SK-N-SH treated with all-trans-retinoic acid at 6 μM for 48 hours (cell line): ENCODE measurements around the gene OR5L1.

Experiments used
- ARNTL ChIP-seq: fragments of 450-650 bp; formaldehyde crosslinking; IDR thresholded peaks from 2 replicates; pipeline ENCODE4 v1.5.0; 2020; ENCODE audit warnings: low read depth, mild to moderate bottlenecking, moderate library complexity, borderline replicate concordance
- CSDC2 ChIP-seq: fragments of 250-450 bp; sonication (Bioruptor Pico); IDR thresholded peaks from 2 replicates; pipeline ENCODE4 v1.5.0; 2020; ENCODE audit warnings: mild to moderate bottlenecking, moderate library complexity
- PPARA ChIP-seq: fragments of 250-450 bp; sonication (Bioruptor Pico); IDR thresholded peaks from 2 replicates; pipeline ENCODE4 v1.5.0; 2020; ENCODE audit warnings: mild to moderate bottlenecking, borderline replicate concordance
- RARB ChIP-seq: fragments of 250-450 bp; sonication (Bioruptor Pico); IDR thresholded peaks from 2 replicates; pipeline ENCODE4 v1.8.0; 2021; ENCODE audit warnings: mild to moderate bottlenecking, moderate library complexity
- SNAI2 ChIP-seq: fragments of 250-450 bp; sonication (Bioruptor Pico); IDR thresholded peaks from 2 replicates; pipeline ENCODE4 v1.5.0; 2020; ENCODE audit warnings: mild to moderate bottlenecking, moderate library complexity
- TCF4 ChIP-seq: fragments of 250-450 bp; sonication (Bioruptor Pico); IDR thresholded peaks from 2 replicates; pipeline ENCODE4 v1.8.0; 2021; ENCODE audit warnings: mild to moderate bottlenecking, moderate library complexity, borderline replicate concordance
- TOX ChIP-seq: fragments of 250-450 bp; sonication (Bioruptor Pico); IDR thresholded peaks from 2 replicates; pipeline ENCODE4 v1.8.0; 2021; ENCODE audit warnings: mild to moderate bottlenecking, moderate library complexity, borderline replicate concordance
- ZFP3 ChIP-seq: fragments of 250-450 bp; sonication (Bioruptor Pico); IDR thresholded peaks from 2 replicates; pipeline ENCODE4 v1.5.0; 2020; ENCODE audit warnings: mild to moderate bottlenecking, moderate library complexity
- ZNF8 ChIP-seq: fragments of 450-650 bp; formaldehyde crosslinking; IDR thresholded peaks from 2 replicates; pipeline ENCODE4 v1.5.0; 2020; ENCODE audit warnings: mild to moderate bottlenecking, moderate library complexity
- TF ChIP-seq, protein P1 (sequence below): fragments of 250-450 bp; sonication (Bioruptor Pico); IDR thresholded peaks from 2 replicates; pipeline ENCODE4 v1.5.0; 2020; ENCODE audit warnings: mild to moderate bottlenecking, moderate library complexity
- TF ChIP-seq, protein P2 (sequence below): fragments of 250-450 bp; sonication (Bioruptor Pico); IDR thresholded peaks from 2 replicates; pipeline ENCODE4 v1.8.0; 2020; ENCODE audit warnings: mild to moderate bottlenecking, moderate library complexity, borderline replicate concordance
- TF ChIP-seq, protein P3 (sequence below): fragments of 250-450 bp; sonication (Bioruptor Pico); IDR thresholded peaks from 2 replicates; pipeline ENCODE4 v1.5.1; 2020; ENCODE audit warnings: low read depth, mild to moderate bottlenecking, moderate library complexity
- TF ChIP-seq, protein P4 (sequence below): fragments of 250-450 bp; sonication (Bioruptor Pico); IDR thresholded peaks from 2 replicates; pipeline ENCODE4 v1.5.1; 2021; ENCODE audit warnings: mild to moderate bottlenecking, moderate library complexity

DNA sequence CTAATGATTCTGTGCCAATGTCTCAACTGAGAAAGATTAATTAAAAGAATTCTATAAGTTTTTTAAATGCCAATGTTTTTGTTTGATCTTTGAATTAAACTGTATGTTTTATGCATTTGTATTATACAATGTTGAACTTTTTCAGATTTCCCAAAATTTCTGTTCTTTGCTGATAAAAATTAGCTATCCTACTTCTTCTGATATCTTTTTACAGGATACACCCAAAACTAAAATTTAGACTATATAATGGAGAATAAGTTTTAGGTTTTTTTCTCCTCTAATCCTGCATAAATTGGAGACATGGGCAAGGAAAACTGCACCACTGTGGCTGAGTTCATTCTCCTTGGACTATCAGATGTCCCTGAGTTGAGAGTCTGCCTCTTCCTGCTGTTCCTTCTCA, 15.8 kb downstream of the OR5L1 start, which contains the start of gene OR5L2:
- TF ChIP-seq, protein P1, sequence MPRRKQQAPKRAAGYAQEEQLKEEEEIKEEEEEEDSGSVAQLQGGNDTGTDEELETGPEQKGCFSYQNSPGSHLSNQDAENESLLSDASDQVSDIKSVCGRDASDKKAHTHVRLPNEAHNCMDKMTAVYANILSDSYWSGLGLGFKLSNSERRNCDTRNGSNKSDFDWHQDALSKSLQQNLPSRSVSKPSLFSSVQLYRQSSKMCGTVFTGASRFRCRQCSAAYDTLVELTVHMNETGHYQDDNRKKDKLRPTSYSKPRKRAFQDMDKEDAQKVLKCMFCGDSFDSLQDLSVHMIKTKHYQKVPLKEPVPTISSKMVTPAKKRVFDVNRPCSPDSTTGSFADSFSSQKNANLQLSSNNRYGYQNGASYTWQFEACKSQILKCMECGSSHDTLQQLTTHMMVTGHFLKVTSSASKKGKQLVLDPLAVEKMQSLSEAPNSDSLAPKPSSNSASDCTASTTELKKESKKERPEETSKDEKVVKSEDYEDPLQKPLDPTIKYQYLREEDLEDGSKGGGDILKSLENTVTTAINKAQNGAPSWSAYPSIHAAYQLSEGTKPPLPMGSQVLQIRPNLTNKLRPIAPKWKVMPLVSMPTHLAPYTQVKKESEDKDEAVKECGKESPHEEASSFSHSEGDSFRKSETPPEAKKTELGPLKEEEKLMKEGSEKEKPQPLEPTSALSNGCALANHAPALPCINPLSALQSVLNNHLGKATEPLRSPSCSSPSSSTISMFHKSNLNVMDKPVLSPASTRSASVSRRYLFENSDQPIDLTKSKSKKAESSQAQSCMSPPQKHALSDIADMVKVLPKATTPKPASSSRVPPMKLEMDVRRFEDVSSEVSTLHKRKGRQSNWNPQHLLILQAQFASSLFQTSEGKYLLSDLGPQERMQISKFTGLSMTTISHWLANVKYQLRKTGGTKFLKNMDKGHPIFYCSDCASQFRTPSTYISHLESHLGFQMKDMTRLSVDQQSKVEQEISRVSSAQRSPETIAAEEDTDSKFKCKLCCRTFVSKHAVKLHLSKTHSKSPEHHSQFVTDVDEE, result no peak
- no peak for TF ChIP-seq CSDC2 (CRISPR knock-in tag)
- TF ChIP-seq SNAI2, result no peak
- TF ChIP-seq TCF4 (CRISPR knock-in tag), result no peak
- TF ChIP-seq ARNTL, result no peak
- TF ChIP-seq, protein P2, sequence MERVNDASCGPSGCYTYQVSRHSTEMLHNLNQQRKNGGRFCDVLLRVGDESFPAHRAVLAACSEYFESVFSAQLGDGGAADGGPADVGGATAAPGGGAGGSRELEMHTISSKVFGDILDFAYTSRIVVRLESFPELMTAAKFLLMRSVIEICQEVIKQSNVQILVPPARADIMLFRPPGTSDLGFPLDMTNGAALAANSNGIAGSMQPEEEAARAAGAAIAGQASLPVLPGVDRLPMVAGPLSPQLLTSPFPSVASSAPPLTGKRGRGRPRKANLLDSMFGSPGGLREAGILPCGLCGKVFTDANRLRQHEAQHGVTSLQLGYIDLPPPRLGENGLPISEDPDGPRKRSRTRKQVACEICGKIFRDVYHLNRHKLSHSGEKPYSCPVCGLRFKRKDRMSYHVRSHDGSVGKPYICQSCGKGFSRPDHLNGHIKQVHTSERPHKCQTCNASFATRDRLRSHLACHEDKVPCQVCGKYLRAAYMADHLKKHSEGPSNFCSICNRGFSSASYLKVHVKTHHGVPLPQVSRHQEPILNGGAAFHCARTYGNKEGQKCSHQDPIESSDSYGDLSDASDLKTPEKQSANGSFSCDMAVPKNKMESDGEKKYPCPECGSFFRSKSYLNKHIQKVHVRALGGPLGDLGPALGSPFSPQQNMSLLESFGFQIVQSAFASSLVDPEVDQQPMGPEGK (CRISPR knock-in tag), result no peak
- no peak for TF ChIP-seq RARB
- no peak for TF ChIP-seq ZFP3 (CRISPR knock-in tag)
- TF ChIP-seq, protein P3, sequence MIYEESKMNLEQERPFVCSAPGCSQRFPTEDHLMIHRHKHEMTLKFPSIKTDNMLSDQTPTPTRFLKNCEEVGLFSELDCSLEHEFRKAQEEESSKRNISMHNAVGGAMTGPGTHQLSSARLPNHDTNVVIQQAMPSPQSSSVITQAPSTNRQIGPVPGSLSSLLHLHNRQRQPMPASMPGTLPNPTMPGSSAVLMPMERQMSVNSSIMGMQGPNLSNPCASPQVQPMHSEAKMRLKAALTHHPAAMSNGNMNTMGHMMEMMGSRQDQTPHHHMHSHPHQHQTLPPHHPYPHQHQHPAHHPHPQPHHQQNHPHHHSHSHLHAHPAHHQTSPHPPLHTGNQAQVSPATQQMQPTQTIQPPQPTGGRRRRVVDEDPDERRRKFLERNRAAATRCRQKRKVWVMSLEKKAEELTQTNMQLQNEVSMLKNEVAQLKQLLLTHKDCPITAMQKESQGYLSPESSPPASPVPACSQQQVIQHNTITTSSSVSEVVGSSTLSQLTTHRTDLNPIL (CRISPR knock-in tag), result no peak
- TF ChIP-seq ZNF8 (CRISPR knock-in tag), result no peak
- TF ChIP-seq PPARA (CRISPR knock-in tag), result no peak
- no peak for TF ChIP-seq TOX
- TF ChIP-seq, protein P4, sequence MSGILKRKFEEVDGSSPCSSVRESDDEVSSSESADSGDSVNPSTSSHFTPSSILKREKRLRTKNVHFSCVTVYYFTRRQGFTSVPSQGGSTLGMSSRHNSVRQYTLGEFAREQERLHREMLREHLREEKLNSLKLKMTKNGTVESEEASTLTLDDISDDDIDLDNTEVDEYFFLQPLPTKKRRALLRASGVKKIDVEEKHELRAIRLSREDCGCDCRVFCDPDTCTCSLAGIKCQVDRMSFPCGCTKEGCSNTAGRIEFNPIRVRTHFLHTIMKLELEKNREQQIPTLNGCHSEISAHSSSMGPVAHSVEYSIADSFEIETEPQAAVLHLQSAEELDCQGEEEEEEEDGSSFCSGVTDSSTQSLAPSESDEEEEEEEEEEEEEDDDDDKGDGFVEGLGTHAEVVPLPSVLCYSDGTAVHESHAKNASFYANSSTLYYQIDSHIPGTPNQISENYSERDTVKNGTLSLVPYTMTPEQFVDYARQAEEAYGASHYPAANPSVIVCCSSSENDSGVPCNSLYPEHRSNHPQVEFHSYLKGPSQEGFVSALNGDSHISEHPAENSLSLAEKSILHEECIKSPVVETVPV (CRISPR knock-in tag), result no peak
